ENCODE results near the gene FBLN1.
A peak's percentile ranks its signal among the peaks of the same experiment; 100 is the strongest.

FBLN1 gene

GRCh38 chr22:45640291-45640940 is 137.7 kb downstream of the FBLN1 start:
- FAIRE-seq (no peak), DNase-seq (ENCODE audit: insufficient read length, low spot score) (no peak)
- TF ChIP-seq SPI1 (IDR thresholded peaks at IDR 0.05; ENCODE audit: low read depth, low read length) (no peak), PAX5 (IDR thresholded peaks at IDR 0.05; ENCODE audit: insufficient read depth, low read length, severe bottlenecking) (no peak), POU2F2 (IDR thresholded peaks at IDR 0.05; ENCODE audit: low read depth, low read length) (no peak), POLR2A (IDR thresholded peaks at IDR 0.05; ENCODE audit: low read depth, low read length) (no peak), TAF1 (IDR thresholded peaks at IDR 0.05; ENCODE audit: low read depth, low read length) (no peak), POLR2AphosphoS5 (IDR thresholded peaks at IDR 0.05; ENCODE audit: low read depth, low read length) (no peak)

- FAIRE-seq, result no peak
- TF ChIP-seq PAX5 (IDR thresholded peaks at IDR 0.05; ENCODE audit: insufficient read depth, low read length, severe bottlenecking), result no peak
- DNase-seq (ENCODE audit: insufficient read length, low spot score), result no peak
These were observed 138.4 kb downstream of the FBLN1 start for GRCh38 chr22:45640941-45641621.

DNA sequence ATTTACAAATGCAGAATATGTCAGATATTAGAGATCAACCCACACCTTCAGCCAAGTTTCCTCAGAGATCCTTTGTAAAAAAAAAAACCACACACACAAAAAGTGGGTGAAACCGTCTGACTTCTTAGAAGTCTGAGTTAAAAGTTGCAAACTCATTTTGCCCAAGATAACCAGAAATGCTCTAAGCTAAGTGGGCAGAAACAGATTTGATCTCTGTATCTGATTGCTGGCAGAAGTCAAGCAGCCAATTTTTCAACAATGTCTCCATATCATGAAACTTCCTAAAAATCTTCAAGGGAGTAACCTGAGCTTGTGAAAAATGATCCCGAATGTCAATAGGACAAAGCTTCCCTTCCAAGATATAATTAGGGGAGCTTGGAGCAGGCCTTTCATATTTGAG is 140.3 kb downstream of the FBLN1 start:
- no peak for DNase-seq (ENCODE audit: insufficient read length, low spot score)
- TF ChIP-seq TAF1 (IDR thresholded peaks at IDR 0.05; ENCODE audit: low read depth, low read length) (no peak), POLR2A (IDR thresholded peaks at IDR 0.05; ENCODE audit: low read depth, low read length) (no peak), POLR2AphosphoS5 (IDR thresholded peaks at IDR 0.05; ENCODE audit: low read depth, low read length) (no peak), PAX5 (IDR thresholded peaks at IDR 0.05; ENCODE audit: insufficient read depth, low read length, severe bottlenecking) (no peak), POU2F2 (IDR thresholded peaks at IDR 0.05; ENCODE audit: low read depth, low read length) (no peak), SPI1 (IDR thresholded peaks at IDR 0.05; ENCODE audit: low read depth, low read length) (no peak)
- no peak for FAIRE-seq

- FAIRE-seq (no peak), DNase-seq (ENCODE audit: insufficient read length, low spot score) (no peak)
- TF ChIP-seq SPI1 (IDR thresholded peaks at IDR 0.05; ENCODE audit: low read depth, low read length) (no peak), POU2F2 (IDR thresholded peaks at IDR 0.05; ENCODE audit: low read depth, low read length) (no peak), POLR2AphosphoS5 (IDR thresholded peaks at IDR 0.05; ENCODE audit: low read depth, low read length) (no peak), POLR2A (IDR thresholded peaks at IDR 0.05; ENCODE audit: low read depth, low read length) (no peak), TAF1 (IDR thresholded peaks at IDR 0.05; ENCODE audit: low read depth, low read length) (no peak), PAX5 (IDR thresholded peaks at IDR 0.05; ENCODE audit: insufficient read depth, low read length, severe bottlenecking) (no peak)
These were observed 142.0 kb downstream of the FBLN1 start for GRCh38 chr22:45644714-45645113.

DNA sequence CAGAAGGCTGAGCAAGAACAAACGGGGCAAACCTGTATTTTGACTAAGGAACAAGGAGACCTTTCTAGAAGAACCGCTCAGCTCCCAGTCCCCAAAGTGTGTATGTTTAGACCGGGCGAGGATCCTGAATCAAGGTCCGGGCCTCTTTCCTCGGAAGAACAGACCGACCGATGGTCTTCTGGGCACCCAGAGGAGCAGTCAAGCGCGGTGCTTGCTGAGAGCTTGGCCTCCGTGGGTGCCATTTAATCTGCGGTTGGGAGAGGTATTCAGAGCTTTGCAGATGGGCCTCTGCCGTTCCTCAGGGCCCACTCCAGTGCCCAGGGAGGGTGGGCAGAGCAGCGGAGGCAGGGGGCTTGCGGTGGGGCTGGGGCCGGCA is 142.5 kb downstream of the FBLN1 start:
- no peak for FAIRE-seq
- no peak for DNase-seq (ENCODE audit: insufficient read length, low spot score)
- TF ChIP-seq POLR2A (IDR thresholded peaks at IDR 0.05; ENCODE audit: low read depth, low read length) (no peak), TAF1 (IDR thresholded peaks at IDR 0.05; ENCODE audit: low read depth, low read length) (no peak), SPI1 (IDR thresholded peaks at IDR 0.05; ENCODE audit: low read depth, low read length) (no peak), POU2F2 (IDR thresholded peaks at IDR 0.05; ENCODE audit: low read depth, low read length) (no peak), PAX5 (IDR thresholded peaks at IDR 0.05; ENCODE audit: insufficient read depth, low read length, severe bottlenecking) (no peak), POLR2AphosphoS5 (IDR thresholded peaks at IDR 0.05; ENCODE audit: low read depth, low read length) (no peak)

DNA sequence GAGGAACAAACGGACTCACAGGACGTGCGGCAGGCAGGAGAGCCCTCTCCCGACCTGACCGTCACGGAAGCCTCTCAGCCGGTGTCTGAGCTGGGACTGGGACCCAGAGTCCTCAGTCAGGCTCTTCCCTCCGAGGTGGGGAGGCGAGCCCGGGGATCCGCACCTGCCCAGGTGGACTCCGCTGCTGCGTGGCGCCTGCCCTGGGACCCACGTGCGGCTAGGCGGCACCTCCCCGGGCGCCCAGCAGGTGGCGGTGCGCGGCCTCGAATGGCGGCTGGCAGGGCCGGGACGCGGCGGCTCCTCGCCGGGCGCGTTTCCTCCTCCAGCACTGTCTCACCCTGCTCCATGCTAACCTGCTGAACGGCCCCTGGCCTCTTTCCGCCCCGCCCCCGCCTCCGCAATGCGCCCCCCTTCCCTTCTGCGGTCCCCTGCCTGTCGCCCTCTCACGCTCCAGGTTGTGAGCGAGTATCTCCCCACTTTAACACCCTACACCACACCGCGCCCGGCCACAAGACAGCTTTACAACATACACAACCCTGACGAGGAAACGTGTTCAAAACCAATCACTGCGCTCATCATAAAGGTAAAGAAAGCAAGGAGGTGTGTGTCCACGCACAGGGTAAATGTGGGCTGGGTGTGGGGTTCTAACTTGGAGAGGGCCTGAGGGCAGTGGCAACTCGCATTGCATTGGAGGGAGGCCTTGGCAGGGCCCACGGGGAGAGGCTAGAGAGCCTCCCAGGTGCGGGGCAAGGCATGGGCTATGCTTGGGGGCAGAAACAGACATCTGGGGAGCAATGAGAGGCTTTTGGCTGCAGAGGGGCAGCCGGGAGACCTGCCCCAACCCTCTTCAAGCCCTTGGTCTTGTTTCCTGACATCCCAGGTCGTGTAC is 143.1 kb downstream of the FBLN1 start:
- TF ChIP-seq POLR2A (IDR thresholded peaks at IDR 0.05; ENCODE audit: low read depth, low read length), result no peak
- TF ChIP-seq POU2F2 (IDR thresholded peaks at IDR 0.05; ENCODE audit: low read depth, low read length), result no peak
- TF ChIP-seq POLR2AphosphoS5 (IDR thresholded peaks at IDR 0.05; ENCODE audit: low read depth, low read length), result no peak
- TF ChIP-seq TAF1 (IDR thresholded peaks at IDR 0.05; ENCODE audit: low read depth, low read length), result no peak
- TF ChIP-seq SPI1 (IDR thresholded peaks at IDR 0.05; ENCODE audit: low read depth, low read length), result no peak
- TF ChIP-seq PAX5 (IDR thresholded peaks at IDR 0.05; ENCODE audit: insufficient read depth, low read length, severe bottlenecking), result no peak
- FAIRE-seq (peak; percentile 96), DNase-seq (ENCODE audit: insufficient read length, low spot score) (peak; percentile 88)

GRCh38 chr22:45647532-45648225 is 145.0 kb downstream of the FBLN1 start:
- FAIRE-seq, result peak; percentile 69

DNA sequence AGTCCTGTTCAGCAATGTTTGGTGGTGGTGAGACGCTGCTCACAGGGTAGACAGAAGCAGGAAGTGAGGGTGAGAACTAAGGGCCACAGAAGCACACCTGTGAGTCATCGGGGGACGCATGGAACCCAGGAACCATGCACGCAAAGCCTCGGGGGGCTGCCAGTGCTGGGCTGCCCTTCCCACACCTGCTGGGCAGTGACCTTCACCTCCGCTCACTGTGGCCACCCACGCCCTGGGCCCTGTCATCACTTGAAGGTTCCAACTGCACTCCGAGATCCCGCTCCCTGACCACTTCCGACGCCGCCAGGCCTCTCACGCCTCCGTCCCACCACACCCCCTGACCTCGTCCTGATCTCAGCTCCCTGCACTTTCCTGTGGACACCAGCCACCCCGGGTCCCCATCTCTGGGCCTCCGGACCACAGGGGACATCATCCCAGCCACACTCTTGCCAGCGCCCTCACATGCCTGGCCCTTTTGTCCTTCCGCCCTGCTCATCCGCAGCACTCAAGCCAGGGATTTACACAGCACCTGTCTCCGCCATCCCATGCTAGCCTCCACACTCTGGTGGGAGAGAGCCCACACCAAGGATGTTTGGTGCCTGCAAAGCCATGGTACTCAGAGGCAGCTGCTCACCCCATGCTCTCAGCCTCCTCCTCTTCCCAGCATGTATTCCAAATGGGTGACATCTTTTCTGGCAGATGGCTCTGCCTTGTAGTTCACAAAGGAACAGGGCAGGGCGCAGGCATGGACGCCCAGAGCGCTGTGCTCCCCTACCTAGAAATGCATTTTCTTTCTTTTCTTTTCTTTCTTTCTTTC is 145.8 kb downstream of the FBLN1 start:
- TF ChIP-seq TAF1 (IDR thresholded peaks at IDR 0.05; ENCODE audit: low read depth, low read length) (no peak), SPI1 (IDR thresholded peaks at IDR 0.05; ENCODE audit: low read depth, low read length) (peak; percentile 39; the same call in 1 of the 2 replicates)
- DNase-seq (ENCODE audit: insufficient read length, low spot score) (no peak), FAIRE-seq (peak; percentile 23)

More at GRCh38 chr22:45647532-45648225, 145.0 kb downstream of the FBLN1 start:
- DNase-seq (ENCODE audit: insufficient read length, low spot score), result no peak
- TF ChIP-seq TAF1 (IDR thresholded peaks at IDR 0.05; ENCODE audit: low read depth, low read length) (no peak), PAX5 (IDR thresholded peaks at IDR 0.05; ENCODE audit: insufficient read depth, low read length, severe bottlenecking) (no peak), POLR2A (IDR thresholded peaks at IDR 0.05; ENCODE audit: low read depth, low read length) (no peak), SPI1 (IDR thresholded peaks at IDR 0.05; ENCODE audit: low read depth, low read length) (no peak), POLR2AphosphoS5 (IDR thresholded peaks at IDR 0.05; ENCODE audit: low read depth, low read length) (no peak), POU2F2 (IDR thresholded peaks at IDR 0.05; ENCODE audit: low read depth, low read length) (no peak)

Measured in GM12891 (cell line).